GM12875 (cell line): Measurements from ENCODE around the gene SLC9A5.

Experiments
- H3K4me3 ChIP-seq: one replicate; pipeline ENCODE4 v1.5.1; 2011; ENCODE audit warnings: low read depth, low read length, control low read depth
- TF ChIP-seq, protein P1 (sequence below): IDR thresholded peaks from 2 replicates; pipeline ENCODE4 v1.5.1; 2011; ENCODE audit warnings: low read depth, mild to moderate bottlenecking, control low read depth, inconsistent platforms, low read length, moderate library complexity, borderline replicate concordance; ENCODE audit not compliant: insufficient read depth

Gene SLC9A5

DNA sequence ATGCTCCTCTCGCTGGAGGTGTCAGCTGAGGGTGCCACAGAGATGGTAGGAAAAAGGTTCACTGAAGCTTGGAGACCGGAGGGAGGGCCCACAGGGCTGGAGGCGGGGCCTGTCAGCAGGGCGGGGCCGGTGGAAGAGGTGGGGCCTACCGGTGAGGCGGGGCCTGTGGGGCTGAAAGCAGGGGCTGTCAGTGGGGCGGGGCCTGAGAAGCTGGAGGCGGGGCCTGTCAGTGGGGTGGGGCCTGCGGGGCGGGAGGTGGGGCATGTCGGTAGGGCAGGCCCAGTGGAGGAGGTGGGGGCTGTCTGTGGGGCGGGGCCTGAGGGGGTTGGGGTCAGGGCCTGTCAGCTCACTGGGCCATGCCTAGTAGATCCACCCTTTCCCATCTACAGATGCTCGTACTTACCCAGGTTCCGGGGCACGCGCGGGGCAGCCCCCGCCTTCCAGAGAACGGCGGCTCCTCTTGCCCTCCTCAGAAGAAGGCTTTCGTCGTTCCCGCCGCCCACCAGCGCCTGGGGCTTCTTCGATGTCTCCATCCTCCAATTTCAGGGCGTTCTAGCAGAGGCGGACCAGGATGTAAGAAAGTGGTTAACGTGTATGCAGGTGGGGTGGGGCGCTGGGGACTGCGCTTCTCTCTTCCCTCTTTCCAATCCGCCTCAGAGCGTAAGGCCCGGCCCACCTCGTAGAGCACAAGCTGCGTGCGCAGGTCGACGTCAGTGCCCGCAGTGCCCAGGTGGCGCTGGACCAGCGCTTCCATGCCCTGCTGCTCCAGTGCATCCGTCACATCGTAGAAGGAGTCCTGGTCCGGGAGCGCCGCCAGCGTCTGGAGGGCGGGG lies 12.0 kb upstream of the SLC9A5 start:
- H3K4me3 ChIP-seq = no peak overlapping the region
- TF ChIP-seq, protein P1, sequence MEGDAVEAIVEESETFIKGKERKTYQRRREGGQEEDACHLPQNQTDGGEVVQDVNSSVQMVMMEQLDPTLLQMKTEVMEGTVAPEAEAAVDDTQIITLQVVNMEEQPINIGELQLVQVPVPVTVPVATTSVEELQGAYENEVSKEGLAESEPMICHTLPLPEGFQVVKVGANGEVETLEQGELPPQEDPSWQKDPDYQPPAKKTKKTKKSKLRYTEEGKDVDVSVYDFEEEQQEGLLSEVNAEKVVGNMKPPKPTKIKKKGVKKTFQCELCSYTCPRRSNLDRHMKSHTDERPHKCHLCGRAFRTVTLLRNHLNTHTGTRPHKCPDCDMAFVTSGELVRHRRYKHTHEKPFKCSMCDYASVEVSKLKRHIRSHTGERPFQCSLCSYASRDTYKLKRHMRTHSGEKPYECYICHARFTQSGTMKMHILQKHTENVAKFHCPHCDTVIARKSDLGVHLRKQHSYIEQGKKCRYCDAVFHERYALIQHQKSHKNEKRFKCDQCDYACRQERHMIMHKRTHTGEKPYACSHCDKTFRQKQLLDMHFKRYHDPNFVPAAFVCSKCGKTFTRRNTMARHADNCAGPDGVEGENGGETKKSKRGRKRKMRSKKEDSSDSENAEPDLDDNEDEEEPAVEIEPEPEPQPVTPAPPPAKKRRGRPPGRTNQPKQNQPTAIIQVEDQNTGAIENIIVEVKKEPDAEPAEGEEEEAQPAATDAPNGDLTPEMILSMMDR = no peak

DNA sequence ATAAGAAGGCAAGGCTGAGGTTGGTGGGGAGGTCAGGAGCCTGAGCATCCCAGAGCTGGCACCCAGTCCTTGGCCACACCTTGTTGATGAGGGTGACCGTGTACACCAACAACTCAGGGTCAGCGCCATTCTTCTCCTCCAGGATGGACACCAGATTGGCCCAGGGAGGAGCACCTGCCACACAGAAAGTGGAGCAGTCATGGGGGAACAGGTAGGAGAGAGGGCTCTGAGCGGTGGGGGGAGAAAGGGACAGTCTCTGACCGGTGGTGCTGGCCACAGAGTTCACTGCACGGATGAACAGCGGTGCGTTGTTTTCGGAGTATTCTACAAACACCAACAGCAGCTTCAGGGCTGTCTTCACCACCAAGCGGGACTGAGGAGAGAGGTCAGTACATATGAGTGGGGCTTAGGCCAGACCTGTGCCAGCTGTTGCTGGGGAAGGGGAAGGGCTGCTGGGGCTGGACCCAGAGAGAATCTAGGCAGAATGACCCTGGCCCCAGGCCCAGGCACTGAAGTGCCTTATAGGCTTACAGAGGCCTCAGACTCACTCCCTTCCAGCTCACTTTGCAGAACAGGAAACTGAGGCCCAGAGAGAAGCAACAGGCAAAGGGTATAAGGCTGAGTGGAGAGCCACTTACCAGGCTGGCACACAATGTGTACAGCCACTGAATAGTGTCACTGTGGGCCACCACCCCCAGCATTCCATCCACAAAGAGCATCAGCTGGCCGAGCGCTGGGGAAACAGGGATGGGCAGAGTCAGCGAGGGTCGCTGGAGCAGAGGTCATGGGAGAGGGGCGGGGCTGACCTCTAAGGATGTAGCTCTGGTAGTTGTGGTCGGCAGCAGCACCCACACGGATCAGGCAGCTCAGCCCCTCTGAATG lies 11.1 kb upstream of the SLC9A5 start:
- TF ChIP-seq, protein P1 = no peak
- H3K4me3 ChIP-seq = no peak overlapping the region

DNA sequence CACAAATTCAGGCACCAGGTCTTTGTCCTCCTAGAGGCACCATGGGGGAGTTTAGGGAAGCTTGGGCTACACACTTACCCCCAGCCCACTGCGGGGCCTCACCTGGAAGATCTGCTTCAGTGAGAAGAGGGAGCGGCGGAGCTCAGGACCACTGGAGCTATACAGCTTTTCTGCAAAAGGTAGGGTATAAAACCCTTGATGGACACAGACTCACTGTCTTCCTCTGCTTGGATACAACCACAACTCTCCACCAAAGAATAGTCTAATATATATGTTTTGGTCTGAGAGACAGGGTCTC lies 10.6 kb upstream of the SLC9A5 start:
- no peak overlapping the region for H3K4me3 ChIP-seq
- TF ChIP-seq, protein P1 = no peak

DNA sequence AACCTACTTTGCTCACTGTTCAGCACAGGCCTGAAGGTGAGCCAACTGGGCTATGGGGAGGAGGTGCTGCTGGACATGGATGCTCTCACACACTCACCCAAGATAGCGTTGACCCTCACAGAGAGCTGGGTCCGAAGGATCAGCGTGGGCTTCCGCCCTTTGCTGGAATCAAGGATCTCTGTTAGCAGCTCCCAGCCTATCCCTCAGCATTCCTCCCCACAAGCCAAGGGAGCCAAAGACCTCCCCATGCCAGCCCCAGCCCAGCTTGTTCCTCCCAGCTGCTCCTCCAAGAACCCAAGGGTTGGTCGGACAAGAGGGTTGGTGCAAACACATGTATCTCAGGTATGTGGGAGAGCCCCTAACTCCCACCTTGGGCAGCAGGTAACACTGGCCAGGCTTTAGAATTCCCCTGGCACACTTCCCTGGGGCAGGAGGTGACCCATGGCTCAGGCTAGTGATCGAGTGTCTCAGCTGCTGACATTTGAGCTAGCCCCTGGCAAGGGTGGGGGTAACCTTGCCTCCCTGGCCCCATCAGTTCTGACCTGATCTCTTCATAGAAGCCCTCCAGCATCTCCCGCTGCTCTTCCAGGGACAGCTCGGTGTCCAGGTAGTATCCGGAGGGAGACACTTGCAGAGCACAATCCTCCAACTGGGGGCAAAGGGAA lies 9.8 kb upstream of the SLC9A5 start:
- no peak overlapping the region for H3K4me3 ChIP-seq
- TF ChIP-seq, protein P1 = no peak

DNA sequence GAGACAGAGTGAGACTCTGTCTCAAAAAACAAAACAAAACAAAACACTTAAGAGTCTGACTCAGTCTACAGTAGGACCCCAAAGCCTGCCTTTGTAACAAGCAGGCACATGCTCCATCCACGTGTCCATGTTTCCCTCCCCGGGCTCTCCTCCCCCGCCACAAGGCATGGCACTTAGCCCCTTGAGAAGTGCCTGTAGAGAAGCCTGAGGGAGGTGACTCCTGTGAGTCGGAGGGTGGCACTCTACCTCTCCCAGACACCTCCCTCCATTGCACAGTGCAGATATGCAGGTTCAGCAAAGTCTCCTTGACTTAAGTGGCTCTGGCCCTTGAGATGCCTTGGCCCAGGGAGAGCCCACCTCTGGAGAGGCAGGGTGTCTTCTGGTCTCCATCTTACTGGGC lies 8.3 kb upstream of the SLC9A5 start:
- TF ChIP-seq, protein P1 = no peak
- H3K4me3 ChIP-seq = no peak overlapping the region

DNA sequence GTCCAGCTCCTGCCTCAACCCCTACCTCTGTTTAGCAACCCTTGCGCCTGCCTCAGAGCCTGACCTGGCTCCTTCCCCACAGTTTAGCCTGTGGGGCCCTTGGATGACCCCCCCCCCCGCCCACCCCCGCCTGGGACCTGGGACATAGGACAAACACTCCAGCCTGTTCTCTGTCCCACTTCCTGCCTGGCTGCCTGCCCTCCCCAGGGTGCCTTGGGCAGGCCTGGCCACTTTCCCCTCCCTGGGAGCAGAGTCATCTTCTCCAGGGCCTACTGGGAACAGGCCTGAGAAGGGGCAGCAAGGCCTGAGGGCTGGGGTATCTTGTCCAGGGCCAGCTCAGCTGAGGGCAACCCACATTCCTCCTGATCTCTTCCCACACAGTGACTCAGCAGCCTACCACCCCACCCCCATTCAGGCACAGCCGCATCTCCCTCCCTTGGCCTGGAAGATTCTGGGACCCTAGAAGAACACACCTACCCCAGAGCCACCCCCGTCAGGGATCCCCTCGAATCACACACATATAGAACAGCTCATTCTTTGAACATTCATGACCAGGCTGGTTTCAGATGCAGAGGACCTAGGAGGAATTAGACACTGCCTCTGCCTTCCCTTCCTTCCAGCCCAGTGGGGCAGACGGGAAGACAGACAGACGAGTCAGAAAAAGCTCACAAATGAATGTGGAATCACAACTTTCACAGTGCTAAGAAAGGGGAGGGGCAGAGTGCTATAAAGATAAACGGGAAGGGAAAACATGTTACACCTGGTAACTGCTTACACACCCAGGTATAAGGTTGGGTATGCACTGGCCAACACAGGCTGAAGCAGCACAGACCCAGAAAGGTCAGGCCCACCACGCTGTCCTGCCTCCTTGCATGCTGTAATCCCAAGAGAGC lies 7.5 kb upstream of the SLC9A5 start:
- TF ChIP-seq, protein P1 = no peak
- no peak overlapping the region for H3K4me3 ChIP-seq
